ENCODE results near the gene C21orf91.

GRCh38 chr21:17796037-17796403 lies 23.1 kb downstream of the C21orf91 start:
- TF ChIP-seq MYC (IDR thresholded peaks at IDR 0.05; ENCODE audit: low read depth, low read length), result no peak
- TF ChIP-seq MYC (CRISPR knock-in tag; IDR thresholded peaks at IDR 0.05; ENCODE audit: borderline replicate concordance, low read depth), result no peak
- TF ChIP-seq TSHZ1 (CRISPR knock-in tag; IDR thresholded peaks at IDR 0.05), result no peak
- TF ChIP-seq RBBP5 (IDR thresholded peaks at IDR 0.05; ENCODE audit: borderline replicate concordance, insufficient read depth, low read length, poor library complexity, severe bottlenecking), result no peak
